Measurements from ENCODE around the gene ABCA1. TPM values are rescaled to one million over a fixed set of nuclear protein-coding genes. Genes with fewer than 3 reads are reported as not detected.

ABCA1 gene
- total and polyA plus RNA-seq, 2 of the 13 experiments (the other 11 are each of a cell fraction or from before 2014, with no cell fraction given), result 26.8 to 63.8 TPM

DNA sequence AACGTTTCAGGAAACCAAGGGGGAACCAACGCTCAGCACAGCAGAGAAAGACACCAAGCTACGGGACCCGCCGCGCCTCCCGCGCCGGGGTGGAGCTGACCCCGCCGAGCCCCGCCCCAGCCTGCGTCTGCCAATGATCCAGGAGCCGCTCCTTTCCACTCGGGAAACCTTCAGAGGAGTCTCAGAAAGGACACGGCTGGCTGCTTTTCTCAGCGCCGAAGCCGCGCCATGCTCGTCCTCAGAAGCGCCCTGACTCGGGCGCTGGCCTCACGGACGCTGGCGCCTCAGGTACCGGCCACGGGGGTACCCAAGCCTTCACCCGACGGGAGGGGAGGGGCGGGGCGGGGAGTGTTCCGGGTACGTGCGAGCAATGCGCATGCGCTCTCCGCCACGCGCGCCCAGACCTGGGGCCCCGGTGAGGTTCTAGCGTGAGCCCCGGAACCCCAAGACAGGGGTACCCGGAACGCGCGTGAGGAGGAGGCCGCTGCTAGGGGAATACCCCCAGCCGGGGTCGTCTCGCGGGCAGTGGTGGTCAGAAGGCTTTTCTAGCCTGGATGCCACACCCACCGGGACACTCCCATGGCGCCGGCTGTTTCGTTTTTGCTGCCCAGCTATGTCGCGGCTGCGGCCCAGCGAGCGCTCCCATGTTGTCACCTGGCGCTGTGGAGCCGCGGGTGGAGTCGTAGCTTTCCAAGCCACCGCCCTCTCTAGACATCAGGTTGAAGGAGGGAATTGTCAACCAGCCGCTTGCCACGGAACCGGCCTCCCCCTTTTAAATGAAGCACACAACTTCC lies 180.2 kb downstream of the ABCA1 start, which contains the start of gene NIPSNAP3A (continued):
- TF ChIP-seq, protein P1, sequence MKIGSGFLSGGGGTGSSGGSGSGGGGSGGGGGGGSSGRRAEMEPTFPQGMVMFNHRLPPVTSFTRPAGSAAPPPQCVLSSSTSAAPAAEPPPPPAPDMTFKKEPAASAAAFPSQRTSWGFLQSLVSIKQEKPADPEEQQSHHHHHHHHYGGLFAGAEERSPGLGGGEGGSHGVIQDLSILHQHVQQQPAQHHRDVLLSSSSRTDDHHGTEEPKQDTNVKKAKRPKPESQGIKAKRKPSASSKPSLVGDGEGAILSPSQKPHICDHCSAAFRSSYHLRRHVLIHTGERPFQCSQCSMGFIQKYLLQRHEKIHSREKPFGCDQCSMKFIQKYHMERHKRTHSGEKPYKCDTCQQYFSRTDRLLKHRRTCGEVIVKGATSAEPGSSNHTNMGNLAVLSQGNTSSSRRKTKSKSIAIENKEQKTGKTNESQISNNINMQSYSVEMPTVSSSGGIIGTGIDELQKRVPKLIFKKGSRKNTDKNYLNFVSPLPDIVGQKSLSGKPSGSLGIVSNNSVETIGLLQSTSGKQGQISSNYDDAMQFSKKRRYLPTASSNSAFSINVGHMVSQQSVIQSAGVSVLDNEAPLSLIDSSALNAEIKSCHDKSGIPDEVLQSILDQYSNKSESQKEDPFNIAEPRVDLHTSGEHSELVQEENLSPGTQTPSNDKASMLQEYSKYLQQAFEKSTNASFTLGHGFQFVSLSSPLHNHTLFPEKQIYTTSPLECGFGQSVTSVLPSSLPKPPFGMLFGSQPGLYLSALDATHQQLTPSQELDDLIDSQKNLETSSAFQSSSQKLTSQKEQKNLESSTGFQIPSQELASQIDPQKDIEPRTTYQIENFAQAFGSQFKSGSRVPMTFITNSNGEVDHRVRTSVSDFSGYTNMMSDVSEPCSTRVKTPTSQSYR (CRISPR knock-in tag; IDR thresholded peaks at IDR 0.05; ENCODE audit: borderline replicate concordance), result no peak
- no peak for TF ChIP-seq SRSF9 (IDR thresholded peaks at IDR 0.05; ENCODE audit: borderline replicate concordance, insufficient read depth, low read depth, low read length, poor library complexity, severe bottlenecking)
- no peak for TF ChIP-seq MIXL1 (CRISPR knock-in tag; IDR thresholded peaks at IDR 0.05)
- no peak for TF ChIP-seq ZNF564 (CRISPR knock-in tag; IDR thresholded peaks at IDR 0.05)
- TF ChIP-seq EP300 (IDR thresholded peaks at IDR 0.05; ENCODE audit: low read depth in 2 of 2, low read length in 2 of 2), result no peak
- TF ChIP-seq EP300 (CRISPR knock-in tag; IDR thresholded peaks at IDR 0.05; ENCODE audit: borderline replicate concordance), result no peak
- TF ChIP-seq TBL1XR1 (IDR thresholded peaks at IDR 0.05; ENCODE audit: borderline replicate concordance, low read length, partially characterized antibody), result no peak
- no peak for TF ChIP-seq HNRNPH1 (optimal IDR thresholded peaks at IDR 0.05; ENCODE audit: low read depth, low read length)
- no peak for TF ChIP-seq MED8 (CRISPR knock-in tag; IDR thresholded peaks at IDR 0.05; ENCODE audit: insufficient replicate concordance)
- TF ChIP-seq ZNF737 (CRISPR knock-in tag; IDR thresholded peaks at IDR 0.05; ENCODE audit: borderline replicate concordance), result no peak
- no peak for TF ChIP-seq BHLHE40 (IDR thresholded peaks at IDR 0.05; ENCODE audit: low read length)
- TF ChIP-seq ZNF792 (CRISPR knock-in tag; IDR thresholded peaks at IDR 0.05), result no peak
- TF ChIP-seq ZNF329 (CRISPR knock-in tag; IDR thresholded peaks at IDR 0.05; ENCODE audit: low read depth), result 0 out of 2 replicates have a peak, but pooled peaks have one; percentile 36
- TF ChIP-seq NR2F2 (IDR thresholded peaks at IDR 0.05; ENCODE audit: borderline replicate concordance, low read depth), result no peak
- peak; percentile 56; the same call in 1 of the 2 replicates for TF ChIP-seq ZNF280D (CRISPR knock-in tag; IDR thresholded peaks at IDR 0.05)
